Measurements from ENCODE around the gene JOSD1.

GRCh38 chr22:38744981-38745380, 44.2 kb upstream of the JOSD1 start:
- no peak for TF ChIP-seq CTCF (IDR thresholded peaks at IDR 0.05)
- TF ChIP-seq ZFX (IDR thresholded peaks at IDR 0.05; ENCODE audit: borderline replicate concordance), result no peak

Measured in 22Rv1 (cell line).